Activated effector memory CD4-positive, alpha-beta T cell treated with Interleukin-2 at 50 U/mL for 16 hours (primary cell): ENCODE data around the gene BUB1B.

Experiments
- DNase-seq: peaks from one replicate; pipeline ENCODE4 v3.0.0-alpha.2; 2020

BUB1B gene

DNA sequence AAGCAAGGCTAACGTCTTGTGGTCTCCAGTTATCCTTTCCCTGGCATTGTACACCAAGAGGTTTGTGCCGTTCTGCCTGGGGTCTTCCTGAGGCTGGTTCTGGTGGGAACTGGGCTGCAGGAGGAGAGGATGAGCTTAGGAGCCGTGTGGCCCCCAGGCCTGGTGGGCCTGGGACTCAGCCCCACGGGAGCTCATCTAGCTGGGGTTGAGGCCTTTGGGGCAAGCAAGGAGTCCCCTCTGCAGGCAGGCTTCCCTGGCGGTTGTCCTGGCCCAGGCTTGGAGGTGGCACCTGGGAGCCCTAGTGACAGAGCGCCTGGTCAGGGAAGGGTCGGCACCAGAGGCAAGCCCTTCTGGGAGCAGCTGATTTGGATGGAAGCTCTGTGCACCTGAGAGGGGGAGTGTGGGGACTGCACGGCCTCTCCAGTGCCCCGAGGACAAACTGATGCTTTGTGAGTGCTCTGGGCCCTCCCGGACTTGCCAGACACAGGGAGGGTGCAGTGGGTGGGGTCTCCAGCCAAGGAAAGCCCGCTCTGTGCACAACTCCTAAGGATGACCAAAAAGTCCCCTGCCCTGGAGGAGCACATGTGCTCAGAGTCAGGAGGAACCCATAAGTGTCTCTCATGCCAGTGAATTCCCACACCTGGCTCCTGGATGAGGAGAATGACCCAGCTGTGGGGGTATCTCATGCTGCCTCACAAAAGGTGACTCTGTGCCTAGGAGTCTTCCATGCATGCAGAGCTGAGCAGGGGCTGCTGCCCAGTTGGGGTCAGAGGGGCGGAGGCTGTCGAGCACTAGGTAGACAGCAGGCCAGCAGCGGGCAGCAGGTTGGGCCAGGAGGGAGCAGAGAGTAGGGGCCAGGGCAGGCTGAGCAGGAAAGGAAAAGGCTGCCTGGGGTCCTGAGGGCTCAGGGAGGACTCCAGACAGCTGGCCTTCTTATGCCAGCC lies 80.7 kb downstream of the BUB1B start:
- DNase-seq: no peak

- no peak for DNase-seq
Observed at GRCh38 chr15:40242213-40242599, 81.3 kb downstream of the BUB1B start.

DNA sequence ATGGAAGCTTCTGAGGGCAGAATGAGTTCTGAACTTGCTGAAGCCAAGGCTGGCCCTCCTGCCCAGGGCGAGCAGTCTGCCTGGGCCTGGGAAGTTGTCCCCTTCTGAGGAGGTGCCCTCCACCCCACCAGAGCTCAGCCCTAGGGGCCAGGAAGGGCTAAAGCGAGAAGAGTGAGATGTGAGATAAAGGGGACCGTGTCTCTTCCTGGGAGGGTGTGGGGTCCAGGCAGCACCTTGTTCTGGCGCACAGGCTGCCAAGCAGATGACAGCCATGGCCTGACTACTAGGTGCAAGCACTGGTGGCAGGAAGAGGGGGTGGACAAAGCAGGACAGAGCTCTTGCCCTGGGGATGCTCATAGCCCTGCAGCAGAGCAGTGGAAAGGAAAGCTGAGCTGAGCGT lies 81.7 kb downstream of the BUB1B start:
- DNase-seq: no peak

DNA sequence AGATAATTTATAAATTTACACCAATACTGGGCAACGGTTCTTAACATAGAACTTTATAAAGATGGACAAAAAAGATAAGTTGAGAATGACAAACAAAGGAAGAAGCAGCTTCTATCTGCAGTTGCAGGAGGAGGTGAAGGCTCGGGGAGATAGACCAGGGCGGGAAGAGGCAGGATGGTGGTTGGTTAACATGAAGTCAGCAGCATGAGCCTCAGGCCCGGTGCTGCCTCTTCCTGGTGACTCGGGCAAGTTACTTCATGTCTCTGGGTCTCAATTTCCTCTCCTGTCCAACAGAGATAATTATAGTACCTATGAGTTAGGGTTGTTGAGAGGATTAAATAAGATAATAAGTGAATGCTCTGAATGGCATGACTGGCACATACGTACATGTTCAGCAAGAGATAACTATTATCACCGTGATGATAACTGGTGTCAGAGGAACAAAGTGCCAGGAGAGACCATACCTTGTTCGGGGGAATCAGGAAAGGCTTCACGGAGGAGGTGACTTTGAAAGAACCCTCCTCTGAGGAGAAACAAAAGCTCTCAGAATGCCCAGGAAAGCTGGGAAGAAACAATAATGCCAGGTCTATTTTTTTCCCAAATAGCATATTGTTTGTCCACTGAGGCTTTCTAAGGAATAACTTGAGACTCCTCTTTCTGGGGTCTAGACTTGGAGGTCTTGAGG lies 82.4 kb downstream of the BUB1B start:
- DNase-seq: no peak

DNA sequence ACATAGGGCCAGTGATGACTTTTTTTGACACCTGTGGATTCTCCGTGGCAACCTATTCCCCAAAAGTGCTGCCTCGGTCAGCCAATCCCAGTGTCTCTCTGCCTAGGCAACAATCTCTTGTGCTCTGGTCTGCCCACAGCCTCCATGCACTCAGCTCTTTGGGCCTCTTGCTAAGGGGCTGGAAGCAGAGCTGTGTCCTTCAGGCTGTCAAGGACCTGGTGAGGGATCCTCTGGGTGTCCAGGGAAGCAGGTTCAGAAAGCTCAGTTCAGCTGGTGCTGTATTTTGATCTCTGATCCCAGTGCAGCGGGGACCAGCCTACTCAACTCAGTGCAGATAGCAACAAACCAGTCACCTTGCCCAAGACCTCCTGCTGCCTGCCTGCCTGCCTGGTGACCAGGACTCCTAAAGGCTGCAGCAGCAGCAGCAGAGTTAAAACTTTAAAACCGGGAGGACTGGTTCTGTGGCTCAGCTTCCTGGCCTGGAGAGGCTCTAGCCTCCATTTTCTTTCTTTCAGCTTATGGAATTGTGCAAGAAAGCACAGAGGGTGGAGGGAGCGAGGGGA lies 84.2 kb downstream of the BUB1B start:
- no peak for DNase-seq

- no peak for DNase-seq
Observed at GRCh38 chr15:40245666-40246450, 85.0 kb downstream of the BUB1B start.

GRCh38 chr15:40246496-40247280 lies 85.8 kb downstream of the BUB1B start:
- DNase-seq: no peak

GRCh38 chr15:40247406-40247971 lies 86.6 kb downstream of the BUB1B start:
- no peak for DNase-seq

DNA sequence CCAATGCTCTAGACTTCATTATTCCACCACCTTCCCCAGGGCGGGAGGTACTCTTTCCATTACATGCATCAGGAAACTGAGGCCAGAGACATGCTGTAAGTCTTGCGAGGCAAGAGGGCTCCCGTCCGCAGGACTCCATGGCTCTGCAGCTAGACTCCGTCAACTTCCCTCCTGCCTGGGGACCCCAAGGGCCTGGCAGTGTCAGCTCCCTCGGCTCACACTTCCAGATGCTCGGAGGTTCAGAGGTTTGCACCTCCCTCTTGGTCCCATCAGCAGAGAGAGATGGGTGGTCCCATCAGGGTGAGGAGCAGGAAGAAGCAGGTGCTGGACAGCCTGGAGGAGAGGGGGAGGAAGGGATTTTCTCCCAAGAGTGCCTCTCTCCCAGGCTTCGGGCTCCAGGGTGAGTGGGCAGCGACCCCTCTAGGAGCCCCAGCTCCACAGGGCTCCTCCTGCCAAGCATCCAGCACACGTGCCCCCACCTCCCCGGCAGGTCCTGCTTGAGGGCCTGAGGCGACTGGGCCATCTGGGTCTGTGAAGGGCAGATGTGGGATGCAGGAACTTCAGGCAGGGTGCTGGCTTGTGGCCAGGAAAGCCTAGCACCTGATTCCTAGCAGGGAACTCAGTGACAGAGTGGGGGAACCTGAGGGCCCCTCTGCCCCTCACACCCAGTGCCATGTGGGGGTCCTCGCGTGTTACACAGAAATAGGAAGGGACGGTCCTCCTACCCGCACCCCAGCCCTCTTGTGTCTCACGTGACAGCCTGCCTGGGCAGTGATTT lies 87.3 kb downstream of the BUB1B start:
- no peak for DNase-seq

GRCh38 chr15:40249477-40250303 lies 88.8 kb downstream of the BUB1B start:
- no peak for DNase-seq

DNA sequence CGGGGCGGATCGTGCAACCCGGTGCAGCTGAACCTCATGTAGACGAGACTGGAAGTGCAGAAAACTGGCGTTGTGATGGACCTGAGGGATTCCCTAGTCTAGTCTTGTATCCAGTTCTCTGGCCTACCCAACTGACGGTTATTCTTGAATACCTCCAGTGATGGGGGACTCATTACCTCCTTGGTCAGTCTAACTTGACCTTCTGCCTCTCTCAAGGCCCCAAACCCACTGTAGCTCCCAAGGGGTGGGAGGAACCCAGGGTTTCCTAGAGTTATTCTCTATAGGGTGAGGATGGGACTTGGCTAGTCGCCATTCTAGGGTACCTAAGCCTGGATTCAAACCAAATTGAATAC lies 89.4 kb downstream of the BUB1B start:
- DNase-seq: no peak

- DNase-seq: no peak
Observed at GRCh38 chr15:40250771-40251483, 90.1 kb downstream of the BUB1B start.

DNA sequence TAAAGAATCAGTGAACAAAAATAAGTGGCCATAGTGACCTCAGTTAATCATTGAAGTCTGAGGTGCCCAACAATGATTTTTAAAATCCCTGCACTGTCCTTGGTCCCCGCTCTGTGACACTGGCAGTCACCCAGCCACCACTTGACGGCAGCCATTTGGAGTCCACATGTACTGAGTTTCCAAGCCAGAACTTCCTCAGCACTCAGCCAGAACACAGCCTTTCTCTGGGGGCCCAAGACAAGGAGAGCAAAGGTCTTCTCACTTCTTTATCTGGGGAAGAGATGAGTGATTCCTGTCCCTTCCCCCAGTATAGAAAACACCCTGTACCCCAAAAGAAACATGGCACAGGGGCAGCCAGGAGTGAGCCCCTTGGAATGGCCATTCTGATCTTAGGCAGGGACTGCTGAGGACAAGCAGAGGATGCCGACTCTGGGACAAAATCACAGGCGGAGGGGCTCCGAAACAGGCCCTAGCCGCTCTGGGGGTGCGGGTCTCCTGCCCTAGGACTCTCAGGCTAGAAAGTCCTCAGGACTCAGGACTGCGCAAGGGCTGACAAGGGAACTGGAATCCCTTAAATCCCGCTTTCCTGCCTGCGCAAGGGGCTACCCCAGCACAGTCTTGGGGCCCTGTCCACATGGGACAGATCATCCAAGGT lies 90.7 kb downstream of the BUB1B start:
- no peak for DNase-seq

DNA sequence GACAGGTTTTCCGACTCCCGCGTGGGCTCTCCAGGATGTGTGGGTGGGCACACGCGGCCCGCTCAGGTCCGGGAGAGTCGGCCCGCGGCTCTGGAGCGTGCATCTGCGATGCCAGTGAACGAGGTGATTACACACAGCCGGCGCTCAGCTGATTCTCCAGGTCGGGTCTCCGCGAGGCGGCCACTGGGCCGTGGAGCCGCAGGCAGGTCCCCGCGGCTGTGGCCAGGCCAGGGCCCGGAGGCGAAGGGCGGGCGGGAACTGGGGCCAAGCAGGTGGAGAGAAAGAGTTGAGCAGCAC lies 91.2 kb downstream of the BUB1B start:
- DNase-seq: no peak

DNA sequence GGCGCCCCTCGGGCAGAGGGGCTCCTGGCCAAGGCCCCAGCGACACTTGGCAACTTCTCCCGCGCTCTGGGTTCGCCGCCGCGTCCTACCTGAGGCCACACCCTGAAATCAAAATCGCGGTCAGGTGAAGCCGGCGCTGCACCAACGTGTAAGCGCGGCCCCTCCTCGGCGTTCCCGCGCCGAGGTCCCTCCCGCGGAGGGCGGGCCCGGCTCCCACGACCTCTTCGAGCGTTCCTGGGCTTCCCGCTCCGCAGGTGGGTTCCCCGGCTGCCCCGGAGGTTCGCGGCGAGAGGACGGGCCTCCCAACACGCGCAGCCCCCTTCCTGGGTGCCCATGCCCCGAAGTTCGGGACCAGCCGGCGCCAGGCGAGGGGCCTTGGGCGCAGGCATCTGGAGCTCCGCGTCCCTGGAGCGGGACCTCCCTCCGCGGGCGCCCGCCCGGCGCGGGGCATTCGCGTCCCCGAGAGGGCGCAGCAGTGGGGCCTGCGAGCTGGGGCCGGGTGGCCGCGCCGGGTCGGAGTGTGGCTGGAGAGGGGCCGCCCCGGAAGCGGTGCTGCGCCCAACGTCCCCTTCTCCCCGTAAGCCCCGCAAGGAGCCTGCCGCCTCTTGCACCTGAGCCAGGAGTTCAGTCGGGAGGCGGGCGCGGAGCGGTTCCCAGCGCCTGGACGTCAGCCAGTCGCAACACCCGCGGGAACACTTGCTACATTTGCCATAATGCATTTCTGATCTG lies 91.7 kb downstream of the BUB1B start:
- no peak for DNase-seq

GRCh38 chr15:40253167-40253790 lies 92.4 kb downstream of the BUB1B start:
- DNase-seq: no peak

DNA sequence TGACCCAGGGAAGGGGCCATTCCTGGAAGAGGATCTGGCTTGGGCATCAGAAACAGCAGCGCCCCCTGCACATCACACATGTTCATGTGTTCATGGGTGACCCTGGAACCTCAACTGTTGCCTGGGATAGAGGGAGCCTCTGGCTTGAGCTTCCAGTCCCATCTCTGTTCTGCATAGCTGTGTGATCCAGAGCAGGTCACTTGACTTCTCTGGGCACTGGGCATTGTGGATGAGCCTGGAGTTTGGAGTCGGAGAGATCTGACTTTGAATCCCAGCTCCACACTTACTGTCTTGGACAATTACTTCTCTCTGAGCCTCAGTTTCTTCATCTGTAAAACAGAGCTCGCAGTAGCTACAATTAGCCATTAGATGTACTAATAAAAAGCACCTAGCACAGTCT lies 93.6 kb downstream of the BUB1B start:
- DNase-seq: no peak

DNA sequence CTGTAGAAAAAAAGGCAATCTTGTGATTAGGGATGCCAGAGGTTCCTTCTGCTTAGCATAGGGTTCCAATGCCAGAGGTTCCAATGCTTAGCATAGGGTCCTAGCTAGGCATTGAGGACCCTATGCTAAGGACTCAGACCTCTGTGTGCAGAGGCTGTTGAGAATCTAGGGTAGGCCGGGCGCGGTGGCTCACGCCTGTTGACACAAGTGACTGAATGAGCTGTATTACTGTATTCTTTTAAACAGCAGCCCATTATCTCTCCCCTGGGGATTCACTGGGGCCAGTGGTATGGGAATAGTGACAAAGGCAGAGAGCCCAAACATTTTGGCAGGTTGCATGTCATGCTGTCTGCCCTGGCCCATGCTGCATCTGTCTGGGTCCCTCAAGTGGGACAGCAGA lies 94.2 kb downstream of the BUB1B start:
- DNase-seq: no peak
